ENCODE data around the gene TCFL5.

DNA sequence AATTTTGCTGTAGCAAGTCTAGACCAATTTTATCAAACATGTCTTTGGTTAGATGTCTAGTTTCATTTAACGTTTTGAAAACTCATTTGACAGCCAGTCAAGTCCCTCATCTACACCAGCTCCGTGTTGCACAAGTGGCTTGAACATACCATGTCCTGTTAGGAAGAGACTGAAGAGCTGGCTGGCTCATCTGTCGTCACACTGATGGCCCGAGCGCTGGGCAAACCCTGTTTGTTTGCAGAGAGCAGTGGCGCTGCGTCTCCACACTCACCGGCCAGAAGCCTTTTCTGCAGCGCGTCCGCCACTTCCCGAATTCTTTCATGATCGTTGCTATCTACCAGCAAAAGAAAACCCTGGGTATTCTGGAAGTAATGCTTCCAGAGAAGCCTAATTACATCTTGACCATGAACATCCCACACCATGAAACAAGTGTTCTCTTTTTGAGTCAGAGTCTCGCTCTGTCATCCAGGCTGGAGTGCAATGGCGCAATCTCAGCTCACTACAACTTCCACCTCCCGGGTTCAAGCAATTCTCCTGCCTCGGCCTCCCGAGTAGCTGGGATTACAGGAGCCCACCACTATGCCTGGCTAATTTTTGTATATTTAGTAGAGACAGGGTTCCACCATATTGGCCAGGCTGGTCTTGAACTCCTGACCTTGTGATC lies 10.7 kb upstream of the TCFL5 start:
- TF ChIP-seq POLR2AphosphoS5 (IDR thresholded peaks at IDR 0.05; ENCODE audit: borderline replicate concordance, low read depth, low read length): no peak
- TF ChIP-seq EZH2 (IDR thresholded peaks at IDR 0.05): no peak
- TF ChIP-seq FOXP2 (optimal IDR thresholded peaks at IDR 0.05; ENCODE audit: control extremely low read depth, extremely low read length, insufficient read depth): no peak
